Esophagus squamous epithelium (tissue), 4 donors: Measurements from ENCODE around the gene SLC29A1.

ENCODE experiments used
- POLR2A ChIP-seq, 4 donors: fragments of 450-650 bp; IDR thresholded peaks; one replicate each; pipeline ENCODE4 v1.6.1; 2017; ENCODE audit warnings: antibody characterized with exemption in 4 of 4, mild to moderate bottlenecking in 4 of 4, moderate library complexity in 3 of 4
- TF ChIP-seq, protein P1 (sequence below), 6 experiments: fragments of 450-650 bp in 4 of 6; fragments of 200-600 bp in 2 of 6; sonication (generic) in 2 of 6; IDR thresholded peaks; one replicate each; pipeline ENCODE4 v1.5.1; 2016 to 2019; ENCODE audit warnings: antibody characterized with exemption in 6 of 6, mild to moderate bottlenecking in 4 of 6, moderate library complexity in 4 of 6

DNA sequence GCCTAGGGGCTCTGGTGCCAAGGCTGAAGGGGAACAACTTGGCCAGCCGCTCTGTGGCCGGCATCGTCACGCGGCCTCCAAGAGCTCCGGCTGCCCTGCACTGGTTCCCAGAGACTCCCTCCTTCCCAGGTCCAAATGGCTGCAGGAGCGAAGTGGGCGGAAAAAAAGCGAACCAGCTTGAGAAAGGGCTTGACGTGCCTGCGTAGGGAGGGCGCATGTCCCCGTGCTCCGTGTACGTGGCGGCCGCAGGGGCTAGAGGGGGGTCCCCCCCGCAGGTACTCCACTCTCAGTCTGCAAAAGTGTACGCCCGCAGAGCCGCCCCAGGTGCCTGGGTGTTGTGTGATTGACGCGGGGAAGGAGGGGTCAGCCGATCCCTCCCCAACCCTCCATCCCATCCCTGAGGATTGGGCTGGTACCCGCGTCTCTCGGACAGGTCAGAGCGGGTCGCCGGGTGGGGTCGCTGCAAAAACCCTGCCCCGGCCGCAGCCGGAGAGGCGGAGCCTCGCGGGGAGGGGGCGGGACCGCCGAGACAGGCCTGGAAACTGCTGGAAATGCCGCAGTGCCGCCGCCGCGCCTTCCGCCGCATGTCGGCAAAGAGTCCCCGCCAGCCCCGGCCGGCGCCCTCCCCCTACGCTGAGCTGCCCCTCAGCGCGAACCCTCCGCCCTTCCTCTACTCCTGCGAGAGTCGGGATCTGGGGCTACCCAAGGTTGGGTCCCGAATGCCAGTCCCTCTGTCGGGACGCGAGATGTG, 22.7 kb downstream of the SLC29A1 start:
- no peak for TF ChIP-seq POLR2A (IDR thresholded peaks at IDR 0.05)
- TF ChIP-seq, protein P1, sequence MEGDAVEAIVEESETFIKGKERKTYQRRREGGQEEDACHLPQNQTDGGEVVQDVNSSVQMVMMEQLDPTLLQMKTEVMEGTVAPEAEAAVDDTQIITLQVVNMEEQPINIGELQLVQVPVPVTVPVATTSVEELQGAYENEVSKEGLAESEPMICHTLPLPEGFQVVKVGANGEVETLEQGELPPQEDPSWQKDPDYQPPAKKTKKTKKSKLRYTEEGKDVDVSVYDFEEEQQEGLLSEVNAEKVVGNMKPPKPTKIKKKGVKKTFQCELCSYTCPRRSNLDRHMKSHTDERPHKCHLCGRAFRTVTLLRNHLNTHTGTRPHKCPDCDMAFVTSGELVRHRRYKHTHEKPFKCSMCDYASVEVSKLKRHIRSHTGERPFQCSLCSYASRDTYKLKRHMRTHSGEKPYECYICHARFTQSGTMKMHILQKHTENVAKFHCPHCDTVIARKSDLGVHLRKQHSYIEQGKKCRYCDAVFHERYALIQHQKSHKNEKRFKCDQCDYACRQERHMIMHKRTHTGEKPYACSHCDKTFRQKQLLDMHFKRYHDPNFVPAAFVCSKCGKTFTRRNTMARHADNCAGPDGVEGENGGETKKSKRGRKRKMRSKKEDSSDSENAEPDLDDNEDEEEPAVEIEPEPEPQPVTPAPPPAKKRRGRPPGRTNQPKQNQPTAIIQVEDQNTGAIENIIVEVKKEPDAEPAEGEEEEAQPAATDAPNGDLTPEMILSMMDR (IDR thresholded peaks at IDR 0.05), result peak in 1 of 6 experiments; percentile 45
